Measurements from ENCODE around the gene HSD17B14.

- no peak for TF ChIP-seq CTCF (IDR thresholded peaks at IDR 0.05)
- no peak for TF ChIP-seq POLR2A (IDR thresholded peaks at IDR 0.05)
Observed at GRCh38 chr19:48858984-48859710, 22.9 kb upstream of the HSD17B14 start.

Data from uterus (tissue), 2 donors.